SU-DHL-6 (cell line): ENCODE results near the gene RPL6.

ENCODE experiments used
- EZH2phosphoT487 ChIP-seq: fragments of 200-600 bp; sonication (generic), shearing (Covaris generic); conservative IDR thresholded peaks from 2 replicates; pipeline ENCODE4 v1.6.1; 2018; ENCODE audit warnings: mild to moderate bottlenecking, antibody characterized with exemption, low read length, moderate library complexity, mixed read lengths
- TF ChIP-seq, protein P1 (sequence below): fragments of 200-600 bp; sonication (generic); IDR thresholded peaks from one replicate; pipeline ENCODE4 v1.5.1; 2017; ENCODE audit warnings: antibody characterized with exemption, mild to moderate bottlenecking, low read length, moderate library complexity; ENCODE audit not compliant: insufficient read depth, poor library complexity, severe bottlenecking

DNA sequence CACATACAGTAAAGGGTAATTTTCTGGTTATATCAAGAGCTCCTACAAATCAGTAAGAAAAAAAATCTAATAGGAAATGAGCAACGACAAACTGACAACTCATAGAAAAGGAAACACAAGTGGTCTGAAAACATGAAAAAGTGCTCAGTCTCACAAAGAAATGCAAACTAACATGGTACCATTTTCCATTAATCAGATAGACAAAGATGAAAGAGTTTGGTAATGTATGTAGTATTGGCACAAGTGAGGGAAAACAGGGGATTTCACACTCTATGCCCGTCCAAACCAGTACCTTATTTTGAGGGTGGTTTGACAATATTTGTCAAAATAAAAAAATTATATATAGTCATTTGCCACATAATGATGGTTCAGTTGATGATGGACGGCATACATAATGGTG, 22.6 kb upstream of the RPL6 start:
- TF ChIP-seq, protein P1, sequence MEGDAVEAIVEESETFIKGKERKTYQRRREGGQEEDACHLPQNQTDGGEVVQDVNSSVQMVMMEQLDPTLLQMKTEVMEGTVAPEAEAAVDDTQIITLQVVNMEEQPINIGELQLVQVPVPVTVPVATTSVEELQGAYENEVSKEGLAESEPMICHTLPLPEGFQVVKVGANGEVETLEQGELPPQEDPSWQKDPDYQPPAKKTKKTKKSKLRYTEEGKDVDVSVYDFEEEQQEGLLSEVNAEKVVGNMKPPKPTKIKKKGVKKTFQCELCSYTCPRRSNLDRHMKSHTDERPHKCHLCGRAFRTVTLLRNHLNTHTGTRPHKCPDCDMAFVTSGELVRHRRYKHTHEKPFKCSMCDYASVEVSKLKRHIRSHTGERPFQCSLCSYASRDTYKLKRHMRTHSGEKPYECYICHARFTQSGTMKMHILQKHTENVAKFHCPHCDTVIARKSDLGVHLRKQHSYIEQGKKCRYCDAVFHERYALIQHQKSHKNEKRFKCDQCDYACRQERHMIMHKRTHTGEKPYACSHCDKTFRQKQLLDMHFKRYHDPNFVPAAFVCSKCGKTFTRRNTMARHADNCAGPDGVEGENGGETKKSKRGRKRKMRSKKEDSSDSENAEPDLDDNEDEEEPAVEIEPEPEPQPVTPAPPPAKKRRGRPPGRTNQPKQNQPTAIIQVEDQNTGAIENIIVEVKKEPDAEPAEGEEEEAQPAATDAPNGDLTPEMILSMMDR: no peak
- no peak for TF ChIP-seq EZH2phosphoT487
